Activated CD4-positive, alpha-beta T cell treated with anti-CD3 and anti-CD28 coated beads for 24 hours (primary cell): ENCODE measurements around the gene C1QTNF2.

Source experiments
- DNase-seq, 2 donors: peaks; one replicate each; pipeline ENCODE4 v3.0.0-alpha.2; 2020; ENCODE audit warnings: low read depth in 2 of 2

C1QTNF2 gene

DNA sequence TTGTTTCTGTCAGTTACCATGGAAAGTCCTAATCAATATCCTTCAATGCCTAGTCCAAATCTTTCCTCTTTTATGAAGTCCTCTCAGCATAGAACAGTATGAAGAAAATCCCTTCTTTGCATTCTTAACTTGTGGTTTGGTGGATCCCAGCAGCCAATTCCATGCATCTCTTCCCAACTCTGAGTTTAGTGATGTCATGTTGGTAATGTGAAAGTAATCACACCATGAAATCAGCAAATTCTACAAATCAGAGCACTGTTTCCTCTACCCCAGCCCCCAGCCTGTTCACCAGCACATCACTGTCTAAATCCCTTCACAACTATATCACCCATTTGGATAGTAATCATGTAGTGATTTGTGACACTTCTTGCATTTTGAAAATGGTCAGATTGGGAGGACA lies 4.7 kb upstream of the C1QTNF2 start:
- no peak for DNase-seq

DNA sequence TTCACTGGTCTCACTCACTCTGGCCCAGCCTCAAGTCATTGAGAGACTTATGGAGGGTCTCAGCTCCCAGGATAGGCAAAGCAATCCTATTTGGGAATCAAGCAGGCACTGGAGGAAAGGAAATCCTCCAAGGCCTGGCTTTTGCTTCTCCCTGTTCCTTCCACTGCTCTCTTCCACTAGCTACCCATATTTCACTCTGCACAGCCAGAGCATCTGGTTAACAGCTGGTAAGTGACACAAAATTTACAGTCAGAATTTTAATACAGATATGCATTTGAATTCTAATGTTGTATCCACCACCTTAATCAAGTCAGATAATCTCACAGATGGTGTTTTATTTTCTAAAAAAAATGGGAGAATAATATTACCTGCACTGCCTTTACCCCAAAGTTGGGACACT lies 868 bp upstream of the C1QTNF2 start:
- DNase-seq: no peak

DNA sequence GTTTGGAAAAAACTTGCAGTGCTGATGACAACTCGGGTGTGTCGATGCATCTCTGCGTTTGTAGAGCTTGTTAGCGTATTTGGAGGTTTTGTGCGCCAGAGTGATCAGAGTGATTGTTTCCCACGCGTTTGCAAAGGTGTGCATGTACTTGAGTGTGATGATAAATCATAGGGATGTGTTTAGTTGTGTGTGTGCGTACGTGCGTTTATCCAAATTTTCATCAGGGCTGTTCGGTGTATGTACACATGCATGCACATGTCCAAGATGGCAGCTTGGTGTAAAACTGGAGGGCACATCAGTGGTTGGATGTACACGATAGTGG lies 248 bp upstream of the C1QTNF2 start:
- no peak for DNase-seq

DNA sequence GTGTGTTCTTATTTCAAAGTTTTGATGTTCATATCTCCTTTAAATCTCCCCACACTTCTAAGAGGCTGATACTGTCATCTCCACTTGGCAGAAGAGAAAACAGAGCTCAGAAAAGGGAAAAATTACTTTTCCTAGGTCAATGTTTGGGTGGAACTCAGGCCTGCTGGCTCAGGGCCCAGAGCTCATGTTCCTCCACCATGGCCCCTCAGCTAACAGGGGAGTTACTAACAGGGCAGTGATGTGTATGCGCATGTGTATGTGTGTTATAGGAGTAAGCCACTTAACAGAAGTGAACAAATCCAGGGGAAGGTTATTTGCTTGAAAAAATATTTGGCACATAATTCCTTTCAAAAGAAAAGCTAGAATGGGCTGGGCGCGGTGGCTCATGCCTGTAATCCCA lies 2.5 kb downstream of the C1QTNF2 start:
- DNase-seq: no peak

DNA sequence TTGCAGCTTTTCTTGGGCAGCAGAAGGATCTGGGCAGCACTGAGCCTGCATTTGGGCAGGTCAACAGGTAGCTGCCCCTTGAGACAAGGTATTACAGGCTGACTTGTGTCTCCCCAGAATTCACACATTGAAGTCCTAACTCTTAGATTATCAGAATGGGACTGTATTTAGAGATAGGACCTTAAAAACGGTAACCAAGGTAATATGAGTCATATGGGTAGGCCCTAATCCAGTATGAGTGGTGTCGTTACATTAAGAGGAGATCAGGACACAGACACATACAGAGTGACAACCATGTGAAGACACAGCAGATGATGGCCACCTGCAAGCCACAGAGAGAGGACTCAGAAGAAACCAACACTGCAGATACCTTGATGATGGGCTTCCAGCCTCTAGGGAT lies 3.2 kb downstream of the C1QTNF2 start:
- DNase-seq: no peak

DNA sequence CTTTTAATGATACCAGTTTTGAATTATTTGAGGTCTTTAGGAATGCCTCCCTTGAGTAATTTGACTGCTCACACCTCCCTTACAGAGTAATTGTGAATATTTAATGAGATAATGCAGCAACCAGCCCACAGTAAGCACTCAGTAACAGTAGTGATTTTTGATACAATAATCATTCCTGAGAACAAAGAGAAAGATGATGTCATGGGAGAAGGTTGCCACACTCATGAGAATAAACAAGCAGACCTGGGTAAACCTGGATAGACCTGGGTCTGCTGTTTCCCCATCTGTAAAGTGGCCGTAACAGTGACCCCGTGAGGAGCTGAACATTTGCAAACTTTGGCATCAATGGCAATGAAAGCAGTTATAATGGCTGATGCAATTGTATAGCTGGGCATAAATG lies 4.2 kb downstream of the C1QTNF2 start:
- no peak for DNase-seq

DNA sequence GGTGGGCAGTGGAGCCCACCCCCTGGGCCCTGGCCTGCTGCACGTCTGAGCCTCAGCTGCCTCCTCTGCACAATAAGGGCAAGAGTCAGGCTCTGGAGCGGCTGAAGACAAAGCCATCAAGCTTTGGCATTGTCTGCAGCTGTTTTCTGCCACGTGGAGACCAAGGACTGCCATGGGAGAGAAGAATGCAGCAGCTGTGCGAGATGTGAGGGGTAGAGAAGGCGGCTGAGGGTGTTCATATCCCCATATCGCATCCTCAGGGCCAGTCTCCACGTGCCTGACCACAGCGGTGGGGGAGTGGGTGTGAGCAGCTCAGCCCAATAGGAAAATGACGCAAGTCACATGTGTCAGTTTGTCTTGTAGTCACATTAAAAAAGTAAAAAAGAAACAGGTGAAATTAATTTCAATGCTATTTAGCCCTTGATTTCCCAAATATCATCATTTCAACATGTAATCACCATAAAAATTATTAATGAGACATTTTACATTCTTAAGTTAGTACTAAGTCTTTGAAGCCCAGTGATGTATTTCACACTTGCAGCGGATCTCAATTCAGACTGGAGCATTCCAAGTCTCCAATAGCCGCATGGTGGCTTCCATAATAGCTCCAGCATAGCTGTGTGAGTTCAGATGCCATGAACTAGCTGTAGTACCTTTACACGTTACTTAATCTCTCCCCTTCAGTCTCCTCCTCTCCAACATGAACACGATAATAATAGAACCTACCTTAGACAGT lies 6.6 kb downstream of the C1QTNF2 start:
- DNase-seq: no peak

DNA sequence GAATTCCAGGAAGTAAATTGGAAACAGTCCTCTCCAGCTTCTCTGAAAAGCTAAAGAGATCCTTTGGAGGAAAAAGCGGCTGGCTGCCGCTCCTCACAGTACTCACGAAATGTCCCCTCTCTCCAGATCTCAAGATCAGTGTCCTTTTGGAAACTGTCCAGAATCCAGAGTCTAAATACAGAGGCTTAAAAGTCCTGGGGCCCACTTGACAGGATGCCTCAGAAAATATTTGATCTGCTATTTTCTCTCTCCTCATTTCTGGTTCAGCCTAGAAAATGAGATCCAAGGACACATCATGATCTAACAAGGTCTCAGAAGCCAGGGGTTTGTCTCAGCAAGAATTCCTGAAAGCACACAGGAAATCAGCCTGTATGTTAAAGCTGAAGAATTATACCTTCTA lies 7.2 kb downstream of the C1QTNF2 start:
- no peak for DNase-seq

DNA sequence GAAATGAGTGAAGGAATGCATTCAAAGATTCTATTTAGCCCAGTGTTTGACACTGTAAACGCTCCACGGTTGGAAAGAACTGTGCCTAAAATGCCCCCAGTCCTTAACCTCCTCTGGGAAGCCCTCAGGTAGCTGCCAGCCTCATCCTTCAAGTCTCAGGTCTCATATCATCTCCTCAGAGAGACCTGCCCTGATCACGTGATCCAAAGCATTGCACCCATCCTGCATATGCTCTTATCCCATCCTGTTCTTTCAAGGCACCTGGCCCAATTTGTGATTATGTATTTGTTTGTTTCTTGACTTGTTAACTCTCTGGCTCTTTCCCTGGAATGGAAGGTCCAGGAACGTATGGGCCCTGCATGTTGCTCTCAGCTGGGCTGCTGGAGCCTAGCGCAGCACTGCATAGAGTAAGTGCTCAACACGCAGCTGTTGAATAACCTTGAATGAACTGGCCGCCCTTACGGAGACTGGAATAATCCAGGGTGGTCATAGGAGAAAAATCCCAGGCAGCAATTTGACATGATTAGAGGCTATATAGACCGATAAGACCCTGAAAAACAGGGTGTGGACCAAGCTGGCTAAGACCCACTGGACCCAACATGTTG lies 8.7 kb downstream of the C1QTNF2 start:
- DNase-seq: no peak

DNA sequence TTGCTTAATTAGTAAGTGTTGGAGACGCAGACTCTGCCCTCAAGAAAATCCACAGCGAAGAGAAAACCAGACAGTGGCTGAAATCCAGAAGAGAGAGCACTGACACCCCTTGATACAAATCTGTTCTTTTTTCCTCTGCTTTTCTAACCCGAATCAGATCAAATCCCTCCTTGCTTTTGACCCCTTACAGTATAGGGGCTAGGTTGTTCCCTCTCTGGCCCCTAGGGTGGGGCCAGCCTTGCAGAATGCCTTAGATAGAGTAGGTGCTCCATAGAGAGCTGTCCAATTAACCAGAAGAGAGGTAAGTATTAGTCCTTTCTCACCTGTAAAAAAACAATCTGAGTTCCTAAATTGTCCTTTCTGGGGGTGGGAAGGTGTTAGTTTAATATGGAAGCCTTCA lies 10.1 kb downstream of the C1QTNF2 start:
- no peak for DNase-seq

DNA sequence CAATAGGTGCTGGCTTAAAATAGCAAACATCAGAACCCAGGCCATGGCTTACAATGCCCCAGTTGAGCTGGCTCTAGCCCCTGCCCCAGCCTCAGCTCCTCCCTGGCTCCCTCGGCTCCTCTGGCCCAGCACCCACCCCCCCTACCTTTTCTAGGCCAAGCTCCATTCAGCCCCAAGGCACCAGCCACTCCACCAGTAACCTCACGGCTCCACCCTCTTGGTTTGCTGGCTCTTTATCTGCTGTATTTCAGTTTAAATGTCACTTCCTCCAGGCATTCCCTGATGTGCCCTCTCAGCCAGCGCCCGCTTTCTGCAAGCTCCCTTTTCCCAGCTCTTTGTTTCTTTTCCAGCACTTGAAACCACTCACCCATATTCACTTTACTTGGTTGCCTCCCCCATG lies 10.6 kb downstream of the C1QTNF2 start:
- no peak for DNase-seq

DNA sequence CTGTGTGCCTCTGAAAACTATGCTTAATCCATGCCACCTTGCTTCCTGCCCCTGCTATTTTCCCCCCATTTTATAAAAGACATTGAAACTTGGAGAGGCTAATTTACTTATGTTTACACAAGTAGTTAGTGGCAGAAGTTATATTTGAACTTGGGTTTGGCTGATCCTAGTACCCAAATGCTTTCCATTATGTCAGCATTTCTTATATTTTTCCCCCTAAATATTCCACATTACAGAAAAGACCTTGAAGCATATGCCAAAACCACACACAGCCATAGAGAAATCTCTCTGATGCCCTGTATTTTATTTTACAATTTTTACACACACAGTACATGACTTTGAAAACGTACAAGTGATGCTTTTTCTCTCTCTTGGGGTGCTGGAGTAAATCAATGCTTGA lies 11.2 kb downstream of the C1QTNF2 start:
- no peak for DNase-seq

DNA sequence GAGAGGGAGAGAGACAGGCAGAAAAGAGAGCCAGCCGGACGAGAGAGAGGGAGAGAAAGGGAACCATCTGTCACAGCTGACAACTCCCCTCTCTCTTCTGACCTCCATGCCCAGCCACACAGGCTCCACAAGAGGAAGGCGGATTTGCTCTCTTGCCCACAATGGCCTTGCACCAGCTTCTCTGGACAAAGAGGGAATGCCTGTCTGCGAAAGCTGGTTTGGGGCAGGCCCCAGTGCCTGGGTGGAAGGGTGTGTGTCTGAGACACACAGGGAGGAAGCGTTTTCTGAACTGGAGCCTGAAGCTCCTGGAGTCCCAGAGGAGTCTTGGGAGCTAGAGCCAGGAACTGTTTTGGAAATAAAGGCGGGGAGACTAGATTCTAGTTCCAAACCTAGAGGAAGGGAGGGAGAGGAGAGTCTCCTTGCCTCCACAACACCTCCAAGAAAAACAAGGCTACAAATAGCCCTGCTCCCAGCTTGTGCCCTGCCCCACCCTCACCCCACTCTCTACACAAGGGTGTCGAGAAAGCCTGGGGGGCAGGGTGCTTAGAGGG lies 12.5 kb downstream of the C1QTNF2 start:
- DNase-seq: no peak

DNA sequence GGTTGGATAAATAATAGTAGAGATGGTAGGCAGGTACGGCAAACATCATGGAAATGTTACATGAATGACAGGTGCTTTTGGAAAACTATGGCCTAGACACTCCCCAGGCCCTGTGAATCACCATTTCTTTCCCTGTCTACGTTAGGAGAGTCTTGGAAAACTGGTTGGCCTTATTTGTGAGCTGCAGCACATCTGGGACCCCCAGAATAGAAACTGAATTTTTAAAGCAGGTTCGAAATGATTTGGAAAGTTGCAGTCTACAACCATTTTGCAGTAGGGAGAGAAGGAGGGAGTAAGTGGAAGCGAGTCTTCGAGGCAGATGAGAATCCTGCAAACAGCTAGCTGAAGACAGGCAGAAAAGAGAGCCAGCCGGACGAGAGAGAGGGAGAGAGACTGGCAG lies 13.0 kb downstream of the C1QTNF2 start:
- no peak for DNase-seq

DNA sequence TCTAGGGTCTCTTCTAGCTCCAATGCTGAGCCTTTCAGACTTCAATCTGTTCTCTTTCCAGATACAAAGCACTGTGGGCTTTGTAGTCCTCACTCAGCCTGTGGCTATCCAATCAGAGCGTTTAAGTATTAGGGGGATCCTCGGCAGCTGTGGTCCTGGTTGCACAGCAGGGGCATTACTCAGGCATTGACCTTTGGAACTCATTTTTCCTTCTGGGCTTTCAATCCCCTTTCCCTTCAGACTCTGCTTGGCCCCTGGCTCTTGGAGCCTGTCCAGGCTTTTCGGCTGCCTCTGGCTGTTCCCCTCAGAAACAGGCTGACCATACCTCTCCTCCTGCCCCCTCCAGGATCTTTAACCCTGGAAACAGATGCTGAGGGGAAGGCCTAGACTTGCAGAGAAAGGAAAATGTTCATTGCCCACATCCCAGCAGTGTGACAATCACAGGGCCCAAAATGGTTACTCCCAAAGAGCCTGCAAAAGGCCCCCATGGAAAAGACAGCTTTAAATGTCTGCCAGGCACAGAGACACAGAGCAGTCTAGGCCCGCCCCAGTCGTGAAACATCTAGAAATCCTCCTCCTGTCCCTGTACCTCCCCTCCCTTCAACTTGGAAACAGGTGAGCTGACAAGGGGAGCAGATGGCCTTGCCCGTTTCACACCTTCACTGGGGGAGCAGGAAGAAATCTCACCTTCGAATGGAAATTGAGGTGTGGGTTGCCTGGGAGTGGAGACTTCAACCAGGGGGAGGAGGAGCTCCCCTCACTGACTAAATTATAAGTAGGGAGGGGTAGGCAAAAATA lies 13.7 kb downstream of the C1QTNF2 start:
- no peak for DNase-seq

DNA sequence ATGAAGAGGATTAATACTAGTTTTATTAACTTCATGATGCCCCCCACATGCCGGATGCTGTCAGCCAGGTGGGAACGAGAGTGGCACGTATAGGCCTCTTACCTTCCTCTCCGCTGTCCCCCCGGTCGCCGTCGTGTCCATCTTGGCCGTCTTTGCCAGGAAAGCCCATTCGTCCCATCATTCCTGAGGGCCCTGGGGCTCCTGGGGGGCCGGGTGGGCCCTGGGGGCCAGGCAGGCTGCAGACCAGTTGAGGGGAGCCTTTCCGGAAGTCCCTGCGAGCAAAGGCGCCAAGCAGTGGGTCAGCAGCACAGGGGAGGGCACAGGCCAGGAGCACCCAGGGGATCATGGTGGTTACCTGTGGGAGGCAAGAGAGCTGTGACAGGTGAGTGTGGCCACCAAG lies 15.8 kb downstream of the C1QTNF2 start:
- no peak for DNase-seq

DNA sequence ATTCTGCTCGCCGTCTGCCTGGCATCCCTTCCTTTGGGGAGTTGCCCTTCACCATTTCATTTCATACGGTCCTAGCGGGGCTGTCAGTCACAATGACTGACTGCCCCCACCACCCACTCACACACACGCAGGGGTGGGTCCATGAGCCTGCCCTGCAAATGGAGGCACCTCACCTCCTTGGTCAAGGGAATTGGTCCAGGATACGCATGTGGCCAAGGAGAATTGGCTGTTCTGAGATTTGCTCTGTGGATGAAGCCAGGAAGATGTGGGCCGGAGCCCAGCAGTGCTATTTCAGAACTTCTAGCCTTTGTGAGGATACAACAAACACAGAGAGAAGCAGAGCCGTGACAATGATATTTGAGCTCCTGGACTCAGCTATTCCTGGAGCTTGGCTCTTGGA lies 17.0 kb downstream of the C1QTNF2 start:
- DNase-seq: no peak

DNA sequence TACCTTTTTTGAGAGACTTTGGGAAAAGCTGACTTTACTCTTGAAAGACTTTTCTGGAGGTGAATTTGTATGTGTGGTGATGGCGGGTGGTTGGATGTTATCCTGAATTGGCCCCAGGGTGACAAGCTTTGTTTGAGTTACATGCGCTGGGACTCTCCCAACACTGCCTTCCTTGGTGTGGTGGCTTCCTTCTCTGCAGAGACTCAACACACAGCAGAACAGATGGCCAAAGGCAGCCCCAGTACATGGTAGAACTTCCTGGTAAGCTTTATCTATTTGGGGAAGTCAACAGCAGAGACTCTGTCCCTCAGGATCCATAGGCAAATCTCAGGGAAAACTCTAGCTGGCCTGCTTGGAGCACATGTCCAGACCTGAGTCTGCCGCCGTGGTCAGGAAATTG lies 18.1 kb downstream of the C1QTNF2 start:
- DNase-seq: no peak

DNA sequence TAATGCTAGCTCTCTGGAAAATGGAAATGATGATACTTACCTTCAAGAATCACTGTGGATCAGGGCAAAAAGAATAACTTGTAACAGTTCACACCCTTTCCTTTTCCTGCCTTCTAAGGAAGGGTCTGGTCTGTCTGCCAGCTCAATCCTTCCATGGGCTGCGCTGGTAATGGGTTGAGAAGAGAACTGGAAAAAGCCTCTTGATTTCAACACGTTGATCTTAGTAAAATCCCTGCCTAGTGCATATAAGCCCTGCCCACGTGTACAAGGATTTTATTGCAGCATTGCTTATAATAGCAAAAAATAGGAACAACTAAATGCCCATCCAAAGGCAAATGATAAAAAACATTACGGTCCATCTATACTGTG lies 20.5 kb downstream of the C1QTNF2 start:
- no peak for DNase-seq

DNA sequence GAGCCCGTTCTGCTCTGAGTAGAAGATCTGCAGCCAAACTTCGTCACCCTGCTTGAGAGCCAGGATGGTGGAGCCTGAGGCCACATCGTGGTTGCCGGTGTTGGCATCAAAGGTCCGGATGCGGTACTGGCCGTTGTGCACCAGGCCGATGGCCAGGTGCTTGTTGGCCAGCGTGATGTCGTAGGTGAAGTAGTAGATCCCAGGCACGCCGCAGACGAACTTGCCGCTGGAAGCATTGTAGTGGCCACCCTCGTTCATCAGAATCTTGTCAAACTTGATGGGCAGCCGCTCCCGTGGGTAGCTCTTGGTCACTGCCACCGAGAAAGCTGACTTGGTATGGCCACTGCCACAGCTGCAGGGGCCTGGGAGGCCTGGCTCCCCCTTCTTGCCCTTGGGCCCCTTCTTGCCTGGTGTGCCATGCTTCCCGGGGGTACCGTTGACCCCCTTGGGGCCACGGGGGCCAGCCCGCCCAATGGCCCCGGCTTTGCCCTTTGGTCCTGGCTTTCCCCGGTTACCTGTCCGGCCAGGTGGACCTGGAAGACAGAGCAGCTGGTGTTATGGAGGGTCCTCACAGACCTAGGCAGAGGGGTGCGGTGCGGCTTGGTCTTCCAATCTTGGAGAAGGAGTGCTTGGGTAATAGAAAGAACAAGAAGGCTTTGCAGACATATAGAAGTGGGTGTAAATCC lies 21.0 kb downstream of the C1QTNF2 start:
- no peak for DNase-seq

DNA sequence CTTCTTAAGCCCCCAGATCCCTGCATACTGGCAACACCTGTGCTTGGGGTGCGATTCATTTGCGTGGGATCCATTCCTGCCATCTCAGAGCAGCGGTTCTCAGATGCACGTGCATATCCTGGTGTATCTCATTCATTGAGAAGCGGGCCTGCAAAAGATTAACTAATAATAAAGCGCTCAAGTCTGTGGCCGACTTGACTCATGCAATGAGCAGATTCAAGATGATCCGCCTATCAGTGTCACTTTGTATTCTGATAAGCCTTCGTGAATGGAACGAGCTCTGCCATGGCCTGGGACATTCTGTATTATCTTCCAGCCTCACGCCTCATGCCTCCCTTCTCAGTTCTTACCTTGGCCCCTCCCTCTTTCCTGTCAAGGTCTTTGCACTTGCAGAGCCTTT lies 22.3 kb downstream of the C1QTNF2 start:
- DNase-seq: no peak

DNA sequence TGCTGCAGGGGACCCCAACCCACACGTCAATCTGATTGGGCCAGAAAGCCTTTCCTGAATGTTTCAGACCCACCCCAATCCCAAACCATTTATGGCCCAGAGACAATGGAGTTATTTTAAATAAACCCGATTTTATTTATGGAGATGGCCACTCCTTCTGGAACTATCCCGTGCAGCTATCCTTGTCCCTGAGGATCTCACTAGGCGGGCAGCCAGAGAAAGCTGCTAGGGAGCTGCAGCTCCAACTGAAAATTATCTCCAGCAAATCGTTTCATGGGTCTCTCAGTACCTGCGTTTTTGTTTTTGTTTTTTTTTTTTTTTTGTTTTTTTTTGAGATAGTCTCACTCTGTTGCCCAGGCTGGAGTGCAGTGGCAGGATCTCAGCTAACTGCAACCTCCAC lies 23.0 kb downstream of the C1QTNF2 start:
- DNase-seq: no peak
